Measurements from ENCODE around the gene TMEM209.

DNA sequence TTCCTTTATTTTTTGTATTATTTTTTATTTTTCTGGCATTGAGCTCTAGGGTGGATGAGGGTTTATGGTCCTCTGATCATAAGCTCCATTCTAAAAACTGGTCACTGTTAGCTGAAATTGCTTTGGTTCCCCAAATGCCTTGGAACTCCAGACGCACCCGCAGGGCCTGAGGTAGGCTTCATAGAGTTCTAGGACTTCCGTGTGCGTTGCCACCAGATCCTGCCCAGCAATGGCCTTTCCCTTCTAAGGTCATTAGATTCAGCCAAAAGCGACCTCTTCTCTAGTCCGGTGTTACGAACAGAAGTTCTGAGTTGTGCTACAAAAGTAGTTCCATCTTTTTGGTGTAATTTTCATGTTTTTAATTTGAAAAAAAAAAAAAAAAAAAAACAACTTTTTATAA, 70.5 kb downstream of the TMEM209 start:
- TF ChIP-seq, protein P1, sequence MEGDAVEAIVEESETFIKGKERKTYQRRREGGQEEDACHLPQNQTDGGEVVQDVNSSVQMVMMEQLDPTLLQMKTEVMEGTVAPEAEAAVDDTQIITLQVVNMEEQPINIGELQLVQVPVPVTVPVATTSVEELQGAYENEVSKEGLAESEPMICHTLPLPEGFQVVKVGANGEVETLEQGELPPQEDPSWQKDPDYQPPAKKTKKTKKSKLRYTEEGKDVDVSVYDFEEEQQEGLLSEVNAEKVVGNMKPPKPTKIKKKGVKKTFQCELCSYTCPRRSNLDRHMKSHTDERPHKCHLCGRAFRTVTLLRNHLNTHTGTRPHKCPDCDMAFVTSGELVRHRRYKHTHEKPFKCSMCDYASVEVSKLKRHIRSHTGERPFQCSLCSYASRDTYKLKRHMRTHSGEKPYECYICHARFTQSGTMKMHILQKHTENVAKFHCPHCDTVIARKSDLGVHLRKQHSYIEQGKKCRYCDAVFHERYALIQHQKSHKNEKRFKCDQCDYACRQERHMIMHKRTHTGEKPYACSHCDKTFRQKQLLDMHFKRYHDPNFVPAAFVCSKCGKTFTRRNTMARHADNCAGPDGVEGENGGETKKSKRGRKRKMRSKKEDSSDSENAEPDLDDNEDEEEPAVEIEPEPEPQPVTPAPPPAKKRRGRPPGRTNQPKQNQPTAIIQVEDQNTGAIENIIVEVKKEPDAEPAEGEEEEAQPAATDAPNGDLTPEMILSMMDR (conservative IDR thresholded peaks at IDR 0.05; ENCODE audit: low read length): no peak
- TF ChIP-seq EZH2phosphoT487 (IDR thresholded peaks at IDR 0.05; ENCODE audit: borderline replicate concordance): no peak
